Adrenal gland (tissue), 12 donors: Measurements from ENCODE around the gene TMC2. TPM values are rescaled to one million over a fixed set of nuclear protein-coding genes. Genes with fewer than 3 reads are reported as not detected.
"Not testable (repeated sequence)": the region's sequence is repeated elsewhere in the genome, so short reads cannot be mapped to it uniquely, and the experiment has no call there.

ENCODE experiments used
- DNase-seq, 7 donors: peaks; one replicate each; pipeline ENCODE4 v3.0.0-alpha.2; 2019 to 2020
- H3K27ac ChIP-seq, 5 donors: fragments of 200-600 bp; sonication (generic) in 4 of 5; 1 replicate in 3 of 5; 2 replicates in 2 of 5; pipeline versions ENCODE4 v1.5.1 to v1.8.0; 2016 to 2020; ENCODE audit warnings: mild to moderate bottlenecking in 1 of 5
- H3K27me3 ChIP-seq: fragments of 200-600 bp; 2 replicates; pipeline ENCODE4 v1.8.0; 2021
- H3K36me3 ChIP-seq, 2 donors: fragments of 200-600 bp; replicated peaks in 1 of 2; 1 replicate in 1 of 2; 2 replicates in 1 of 2; pipeline versions ENCODE4 v1.5.1 to v1.8.0; 2018 to 2022
- H3K4me1 ChIP-seq, 2 donors: fragments of 200-600 bp; replicated peaks in 1 of 2; 1 replicate in 1 of 2; 2 replicates in 1 of 2; pipeline versions ENCODE4 v1.5.1 to v1.8.0; 2018 to 2021
- H3K4me3 ChIP-seq, 4 donors: fragments of 200-600 bp; sonication (generic) in 3 of 4; one replicate each; pipeline ENCODE4 v1.5.1; 2016 to 2018
- H3K9me3 ChIP-seq, 3 donors: fragments of 200-600 bp; sonication (generic) in 1 of 3; replicated peaks in 1 of 3; 1 replicate in 2 of 3; 2 replicates in 1 of 3; pipeline versions ENCODE4 v1.5.1 to v1.8.0; 2016 to 2021
- CTCF ChIP-seq, 6 experiments: fragments of 450-650 bp in 4 of 6; fragments of 200-600 bp in 2 of 6; sonication (generic) in 1 of 6; IDR thresholded peaks; 1 replicate in 5 of 6; 2 replicates in 1 of 6; pipeline versions ENCODE4 v1.5.1 to v1.8.0; 2016 to 2021; ENCODE audit warnings: antibody characterized with exemption in 6 of 6, mild to moderate bottlenecking in 2 of 6, moderate library complexity in 1 of 6
- POLR2A ChIP-seq, 2 donors: fragments of 450-650 bp; IDR thresholded peaks; one replicate each; pipeline ENCODE4 v1.6.1; 2017; ENCODE audit warnings: antibody characterized with exemption in 2 of 2, mild to moderate bottlenecking in 2 of 2, moderate library complexity in 1 of 2
- WGBS, 4 donors: extraction: QIAGEN DNeasy Blood & Tissue Kit in 2 of 4; methylation state at CpG; one replicate each; pipeline versions ENCODE4 v1.1.5 to v1.1.7; 2013 to 2017; 5-methylcytosine and 5-hydroxymethylcytosine counted together
- intact Hi-C, 2 donors: fragments of 100-400 bp; cut with DNase I; formaldehyde crosslinking; loops; one replicate each; pipeline versions ENCODE4 v1.14.1 to v1.15.0; 2022 to 2023
- polyA plus RNA-seq, 3 donors: library from polyadenylated mRNA; stranded (reverse); fragments of 200-250 nt in 2 of 3; fragments of 350-450 nt in 1 of 3; fragmentation: Illumina TruSeq in 1 of 3; extraction: RNeasy Lipid Tissue Mini Kit (QIAGEN cat#74804) in 1 of 3; gene quantifications; one replicate each; pipeline ENCODE4 v1.2.3, GENCODE V29; 2013 to 2014
- total RNA-seq, 9 donors: library from RNA; depleted of rRNA in 4 of 9; stranded (reverse); fragments of >200 nt in 4 of 9; fragments of 120-200 nt in 1 of 9; fragmentation: NEBNext Ultra II Directional in 1 of 9; extraction: Animal tissue kit (Norgen Biotek cat#: 25700) in 1 of 9; gene quantifications; one replicate each; pipeline versions ENCODE4 v1.1.0 to v1.2.4, GENCODE V29; 2013 to 2023
- donor health status: healthy with polysubstance abuse.
- donor health status: Bipolar disorder and iron deficiency.
- donor health status: DM: yes; HTN: yes; CAD: no.
- donor health status: DM: no; HTN: no; CAD: no.
- donor health status: DM: no; HTN: no; CAD: no.
- donor health status: DM: yes; HTN: yes; CAD: no.

TMC2 gene
- total and polyA plus RNA-seq, 12 donors, result 0.11 to 1.3 (median 0.42) TPM; not detected in 7

GRCh38 chr20:2680046-2680445, 143.7 kb downstream of the TMC2 start:
- Histone ChIP-seq H3K27ac (no peak overlapping the region), H3K4me1 (no peaks in the 10 kb centered on the region), H3K27me3 (no peaks in the 10 kb centered on the region), H3K9me3 (no peaks in the 10 kb centered on the region), H3K4me3 (no peak overlapping the region), H3K36me3 (no peaks in the 10 kb centered on the region)
- no peak for DNase-seq
- TF ChIP-seq CTCF (IDR thresholded peaks at IDR 0.05) (no peak), POLR2A (IDR thresholded peaks at IDR 0.05) (no peak)
- 62 to 75% (median 73%) methylated on average over 4 of the region's 4 CpGs for WGBS, 4 donors
- intact Hi-C loops, result no loop called here

DNA sequence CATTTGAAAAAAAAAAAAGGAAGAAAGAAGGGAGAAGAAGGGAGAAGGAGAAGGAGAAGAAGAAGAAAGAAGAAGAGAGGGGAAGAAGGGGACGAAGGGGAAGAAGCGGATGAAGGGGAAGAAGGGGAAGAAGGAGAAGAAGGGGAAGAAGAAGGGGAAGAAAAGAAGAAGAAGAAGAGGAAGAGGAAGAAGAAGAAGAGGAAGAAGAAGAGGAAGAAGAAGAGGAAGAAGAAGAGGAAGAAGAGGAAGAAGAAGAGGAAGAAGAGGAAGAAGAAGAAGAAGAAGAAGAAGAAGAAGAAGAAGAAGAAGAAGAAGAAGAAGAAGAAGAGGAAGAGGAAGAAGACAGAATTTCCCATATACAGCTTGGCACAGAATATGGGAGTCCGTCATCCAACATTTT, 145.7 kb downstream of the TMC2 start:
- H3K27me3 ChIP-seq, H3K4me1 ChIP-seq, H3K27ac ChIP-seq, intact Hi-C loops, DNase-seq, H3K4me3 ChIP-seq, H3K9me3 ChIP-seq, H3K36me3 ChIP-seq: not testable (repeated sequence)
- 60 to 85% (median 77%) methylated on average over 3 of the region's 3 CpGs for WGBS, 4 donors

DNA sequence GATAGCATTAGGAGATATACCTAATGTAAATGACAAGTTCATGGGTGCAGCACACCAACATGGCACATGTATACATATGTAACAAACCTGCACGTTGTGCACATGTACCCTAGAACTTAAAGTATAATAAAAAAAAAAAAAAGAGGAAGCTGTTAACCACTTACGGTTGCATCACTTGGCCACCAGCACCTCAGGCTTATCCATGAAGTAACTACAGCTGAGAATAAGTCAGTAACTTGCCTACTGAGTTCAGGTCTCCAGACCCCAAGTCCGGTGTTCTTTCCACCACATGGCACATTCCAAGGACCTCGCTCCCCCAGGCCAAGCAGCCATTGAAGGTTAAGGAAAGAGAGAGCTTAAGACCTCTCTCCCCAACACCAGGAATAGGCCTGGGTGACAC, 148.4 kb downstream of the TMC2 start:
- DNase-seq, result not testable (repeated sequence)

DNA sequence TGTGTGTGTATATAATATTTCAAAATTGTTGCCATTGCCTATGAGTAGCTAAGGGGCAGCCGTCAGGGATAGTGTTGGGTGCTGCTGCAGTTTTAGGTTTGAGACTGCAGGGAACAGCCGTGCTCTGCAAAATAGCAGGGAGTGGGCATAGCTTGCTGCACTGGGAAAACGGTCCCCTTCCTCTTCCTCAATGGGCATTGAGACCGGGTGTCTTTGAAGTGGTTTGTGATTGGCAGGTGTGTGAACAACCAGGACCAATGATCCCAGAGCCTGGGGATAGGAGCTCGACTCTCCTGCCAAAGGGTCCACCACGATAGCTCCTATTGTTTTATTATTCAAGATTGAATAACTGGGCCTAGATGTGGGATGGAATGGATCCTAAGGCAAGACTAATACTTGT, 151.1 kb downstream of the TMC2 start:
- TF ChIP-seq POLR2A (IDR thresholded peaks at IDR 0.05) (no peak), CTCF (IDR thresholded peaks at IDR 0.05) (no peak)
- no peak overlapping the region for H3K4me3 ChIP-seq
- no peak overlapping the region for H3K27ac ChIP-seq
- no peaks in the 10 kb centered on the region for H3K9me3 ChIP-seq
- intact Hi-C loops, result no loop called here
- no peaks in the 10 kb centered on the region for H3K36me3 ChIP-seq
- WGBS, 4 donors, result 42 to 55% (median 49%) methylated on average over 5 to 6 of the region's 6 CpGs
- H3K27me3 ChIP-seq, result peaks cover 4% of the 10 kb centered on the region
- DNase-seq, result no peak
- peaks cover 0 to 3% of the 10 kb centered on the region in 2 donors for H3K4me1 ChIP-seq

More for the DNA sequence above, 148.4 kb downstream of the TMC2 start:
- H3K27me3 ChIP-seq, intact Hi-C loops, H3K4me1 ChIP-seq, H3K9me3 ChIP-seq, H3K27ac ChIP-seq, H3K4me3 ChIP-seq, H3K36me3 ChIP-seq: not testable (repeated sequence)
- 75 to 79% (median 76%) methylated on average over 4 of the region's 4 CpGs for WGBS, 4 donors

GRCh38 chr20:2688041-2688591, 151.7 kb downstream of the TMC2 start:
- Histone ChIP-seq H3K4me3 (no peak overlapping the region), H3K27me3 (peaks cover 4% of the 10 kb centered on the region), H3K27ac (no peak overlapping the region), H3K36me3 (no peaks in the 10 kb centered on the region), H3K9me3 (no peaks in the 10 kb centered on the region), H3K4me1 (peaks cover 0 to 3% of the 10 kb centered on the region in 2 donors)
- intact Hi-C loops, result no loop called here
- DNase-seq, result peak in 4 of 7 donors; percentile 46 to 72 (median 61)
- 27 to 41% (median 32%) methylated on average over 18 of the region's 18 CpGs for WGBS, 4 donors
- TF ChIP-seq POLR2A (IDR thresholded peaks at IDR 0.05) (no peak), CTCF (IDR thresholded peaks at IDR 0.05) (peak; percentile 11 to 61 (median 53))
